Measurements from ENCODE around the gene KDM6A.
"Not testable (repeated sequence)": the region's sequence is repeated elsewhere in the genome, so short reads cannot be mapped to it uniquely, and the experiment has no call there.

KDM6A gene

GRCh38 chrX:44889824-44890223 is 16.8 kb downstream of the KDM6A start:
- no peak overlapping the region for H3K4me3 ChIP-seq (replicated peaks; ENCODE audit: low read depth, low read length)
- TF ChIP-seq CTCF (IDR thresholded peaks at IDR 0.05; ENCODE audit: low read length, missing control alignments) = no peak
- no peak for DNase-seq (ENCODE audit: low read depth)

DNA sequence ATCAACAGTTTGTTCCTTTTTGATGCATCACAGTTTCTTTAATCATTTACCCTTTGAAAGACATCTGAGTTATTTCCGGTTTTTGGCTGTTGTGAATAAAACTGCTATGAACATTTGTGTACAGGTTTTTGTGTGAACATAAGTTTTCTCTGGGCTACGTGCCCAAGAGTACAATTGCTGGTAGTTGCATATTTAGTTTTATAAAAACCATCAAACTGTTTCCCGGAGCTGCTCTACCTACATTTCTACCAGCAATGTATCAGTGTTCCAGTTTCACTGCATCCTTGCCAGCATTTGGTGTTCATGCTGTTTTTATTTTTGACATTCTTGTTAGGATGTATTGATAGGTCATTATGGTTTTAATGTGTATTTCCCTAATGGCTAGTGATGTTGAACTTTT is 17.3 kb downstream of the KDM6A start:
- no peak for TF ChIP-seq CTCF (IDR thresholded peaks at IDR 0.05; ENCODE audit: low read length, missing control alignments)
- no peak overlapping the region for H3K4me3 ChIP-seq (replicated peaks; ENCODE audit: low read depth, low read length)
- no peak for DNase-seq (ENCODE audit: low read depth)

DNA sequence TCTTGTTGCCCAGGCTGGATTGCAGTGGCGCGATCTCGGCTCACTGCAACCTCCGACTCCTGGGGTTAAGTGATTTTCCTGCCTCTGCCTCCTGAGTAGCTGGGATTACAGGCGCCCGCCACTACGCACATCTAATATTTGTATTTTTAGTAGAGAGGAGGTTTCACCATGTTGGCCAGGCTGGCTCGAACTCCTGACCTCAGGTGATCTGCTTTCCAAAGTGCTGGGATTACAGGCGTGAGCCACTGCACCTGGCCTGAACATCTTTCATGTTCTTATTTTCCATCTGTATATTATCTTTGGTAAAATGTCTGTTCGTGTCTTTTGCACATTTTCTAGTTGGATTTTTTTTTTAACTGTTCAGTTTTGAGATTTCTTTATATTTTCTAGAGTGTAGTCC is 17.7 kb downstream of the KDM6A start:
- not testable (repeated sequence) for H3K4me3 ChIP-seq (replicated peaks; ENCODE audit: low read depth, low read length); DNase-seq (ENCODE audit: low read depth)

DNA sequence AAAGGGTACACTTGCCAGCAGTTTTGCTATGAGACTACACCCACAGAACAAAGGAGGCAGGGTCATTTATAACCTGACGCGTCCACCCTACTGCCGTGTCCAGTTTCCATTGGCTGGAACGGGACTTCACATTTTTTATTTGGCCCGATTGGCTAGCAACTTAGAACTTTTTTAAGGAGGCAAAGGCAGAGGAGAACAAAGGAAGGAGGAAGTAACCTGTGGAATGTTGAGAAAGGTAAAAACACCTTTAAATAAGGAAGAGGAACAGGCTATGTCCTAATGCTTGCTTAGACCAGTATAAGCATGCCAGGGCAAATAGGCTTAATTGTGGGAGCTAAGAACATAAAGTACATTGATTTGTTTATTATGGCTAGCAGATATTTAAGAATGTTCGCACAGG is 18.7 kb downstream of the KDM6A start:
- TF ChIP-seq CTCF (IDR thresholded peaks at IDR 0.05; ENCODE audit: low read length, missing control alignments) = no peak
- no peak for DNase-seq (ENCODE audit: low read depth)
- no peak overlapping the region for H3K4me3 ChIP-seq (replicated peaks; ENCODE audit: low read depth, low read length)

GRCh38 chrX:44896876-44897186 is 23.8 kb downstream of the KDM6A start:
- H3K4me3 ChIP-seq (replicated peaks; ENCODE audit: low read depth, low read length) = no peak overlapping the region
- no peak for TF ChIP-seq CTCF (IDR thresholded peaks at IDR 0.05; ENCODE audit: low read length, missing control alignments)
- no peak for DNase-seq (ENCODE audit: low read depth)

DNA sequence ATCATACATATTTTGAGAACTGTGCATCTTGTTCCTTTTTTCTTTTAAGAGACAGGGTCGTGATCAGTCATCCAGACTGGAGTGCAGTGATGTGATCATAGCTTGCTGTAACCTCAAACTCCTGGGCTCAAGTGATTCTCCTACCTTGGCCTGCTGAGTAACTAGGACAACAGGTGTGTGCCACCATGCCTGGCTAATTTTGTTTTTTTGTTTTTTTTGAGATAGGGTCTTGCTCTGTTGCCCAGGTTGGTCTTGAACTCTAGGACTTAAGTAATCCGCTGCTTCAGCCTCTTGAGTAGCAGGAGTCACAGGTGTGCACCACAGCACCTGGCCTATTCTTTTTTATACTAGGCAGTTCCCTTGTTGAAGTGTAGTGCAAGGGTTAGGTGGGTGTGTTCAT is 24.6 kb downstream of the KDM6A start:
- no peak overlapping the region for H3K4me3 ChIP-seq (replicated peaks; ENCODE audit: low read depth, low read length)
- no peak for TF ChIP-seq CTCF (IDR thresholded peaks at IDR 0.05; ENCODE audit: low read length, missing control alignments)
- DNase-seq (ENCODE audit: low read depth) = no peak

DNA sequence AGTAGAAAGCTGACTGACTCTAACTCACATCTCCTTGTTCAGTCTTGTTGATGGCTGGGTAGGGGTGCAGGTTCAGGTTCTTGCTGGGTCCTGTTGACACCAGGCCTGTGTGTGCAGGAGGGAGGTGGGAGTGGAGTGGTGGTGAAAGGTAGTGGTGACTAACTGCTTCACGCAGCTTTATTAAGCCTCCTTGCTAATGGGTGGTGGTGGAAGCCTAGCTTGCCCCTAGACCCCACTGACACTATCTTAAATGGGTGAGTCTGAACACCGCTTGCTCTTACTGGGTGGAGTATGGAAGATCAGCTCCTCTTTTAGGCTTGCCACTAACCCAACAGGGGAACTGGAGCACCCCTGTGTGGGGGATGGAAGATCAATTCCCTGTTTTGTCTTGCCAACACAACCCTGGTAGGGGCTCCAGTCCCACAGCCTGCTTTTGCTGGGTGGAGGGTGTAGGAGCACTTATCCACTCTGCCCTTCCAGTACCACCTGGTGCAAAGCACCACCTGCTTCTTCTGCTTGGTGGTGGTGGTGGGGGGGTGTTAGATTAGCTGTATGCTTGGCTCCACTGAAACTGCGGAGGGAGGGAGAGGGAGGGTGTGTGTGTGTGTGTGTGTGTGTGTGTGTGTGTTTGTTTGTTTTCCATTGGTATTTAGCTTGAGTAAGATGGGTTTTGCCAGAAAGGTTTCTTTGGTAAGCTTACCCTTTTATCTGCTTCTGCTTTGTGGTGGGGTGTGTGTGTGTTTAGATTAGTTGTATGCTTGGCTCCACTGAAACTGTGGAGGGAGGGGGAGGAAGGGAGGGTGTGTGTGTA is 25.6 kb downstream of the KDM6A start:
- no peak overlapping the region for H3K4me3 ChIP-seq (replicated peaks; ENCODE audit: low read depth, low read length)
- no peak for DNase-seq (ENCODE audit: low read depth)
- no peak for TF ChIP-seq CTCF (IDR thresholded peaks at IDR 0.05; ENCODE audit: low read length, missing control alignments)
